GM08714 (cell line): ENCODE results near the gene KPNA5.
"Not testable (repeated sequence)": the region's sequence is repeated elsewhere in the genome, so short reads cannot be mapped to it uniquely, and the experiment has no call there.

Experiments
- H3K4me3 ChIP-seq: fragments of 200-500 bp; sonication (Bioruptor generic); 2 replicates; pipeline ENCODE4 v1.5.1; 2014; ENCODE audit warnings: mild to moderate bottlenecking, low read length, inconsistent platforms
- ZNF274 ChIP-seq: IDR thresholded peaks from 2 replicates; pipeline ENCODE4 v1.6.1; 2012; ENCODE audit warnings: mild to moderate bottlenecking, low read depth, low read length

KPNA5 gene

DNA sequence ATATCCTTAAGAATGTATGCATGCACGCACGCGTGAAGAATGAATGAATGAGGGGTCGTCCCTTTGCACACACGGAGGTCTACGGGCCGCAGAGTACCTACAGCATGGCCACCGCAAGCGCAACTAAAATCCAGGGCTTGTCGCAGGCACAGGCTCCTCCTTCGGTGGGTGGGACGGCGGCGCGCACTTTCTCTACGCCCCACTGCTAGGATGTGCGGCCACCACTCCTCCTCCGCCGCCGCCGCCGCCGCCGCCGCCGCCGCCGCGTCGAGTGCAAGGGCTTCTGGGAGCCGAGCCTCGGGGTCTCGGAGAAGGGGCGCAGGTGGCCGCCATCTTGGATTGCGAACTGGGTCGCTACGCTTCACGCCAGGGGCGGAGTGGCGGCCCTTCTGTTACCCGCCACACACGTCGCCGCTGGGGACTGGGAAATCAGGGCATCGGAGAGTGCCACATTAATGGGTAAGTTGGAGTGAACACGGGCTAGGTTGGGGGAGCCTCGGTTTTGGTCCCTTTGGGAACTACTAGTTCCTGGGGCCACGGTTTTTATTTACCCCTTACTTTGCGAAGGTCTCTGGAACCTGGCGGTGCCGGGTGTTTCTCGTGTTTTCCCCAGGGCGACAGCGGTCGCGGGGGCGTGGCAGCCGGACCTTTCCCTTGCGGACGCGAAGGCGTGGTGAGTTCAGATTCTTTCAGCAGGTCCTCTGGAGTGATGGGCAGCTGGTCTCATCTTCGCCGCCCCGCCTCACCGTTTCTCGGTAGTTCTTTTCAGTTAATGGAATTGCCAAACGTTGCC lies at the start of gene KPNA5:
TSS of gene KPNA5 (plus strand) at position 332 of the 793 bp plus-strand sequence. CDS start at position 456, 124 bp downstream.
- peak within 1 kb of the TSS; percentile 84 for H3K4me3 ChIP-seq

DNA sequence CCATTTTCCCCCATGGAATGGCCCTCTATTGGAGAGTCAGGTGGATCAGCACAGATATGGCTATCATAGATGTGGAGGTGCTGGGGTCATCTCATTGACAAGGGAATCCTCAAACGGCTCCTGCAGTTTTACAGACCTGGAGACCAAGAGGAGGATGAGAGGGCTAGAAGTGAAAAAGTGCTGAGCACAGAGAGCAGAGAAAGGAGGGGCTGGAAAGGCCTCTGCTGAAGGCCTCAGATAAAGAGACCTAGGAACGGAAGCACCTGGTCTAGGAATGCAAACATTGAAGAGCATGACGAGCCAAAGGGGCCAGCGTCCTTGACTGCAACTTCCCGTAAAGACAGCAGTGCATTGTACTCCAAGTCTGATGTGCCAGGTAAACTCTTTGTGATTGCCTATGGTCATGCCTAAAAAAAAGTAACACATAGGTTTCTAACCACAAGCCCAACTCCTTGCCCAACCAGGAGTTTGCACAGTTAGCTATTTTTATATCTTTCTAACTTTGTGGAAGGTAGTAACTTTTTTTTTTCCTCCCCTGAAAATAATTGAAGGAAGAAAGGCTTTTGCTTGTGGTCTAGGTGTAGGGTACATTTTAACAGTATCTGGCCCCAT lies 49.5 kb upstream of the KPNA5 start:
- H3K4me3 ChIP-seq: no peak overlapping the region; the same call in 1 of the 2 replicates
- no peak for TF ChIP-seq ZNF274

More for the DNA sequence above, at the start of gene KPNA5:
- TF ChIP-seq ZNF274: no peak

DNA sequence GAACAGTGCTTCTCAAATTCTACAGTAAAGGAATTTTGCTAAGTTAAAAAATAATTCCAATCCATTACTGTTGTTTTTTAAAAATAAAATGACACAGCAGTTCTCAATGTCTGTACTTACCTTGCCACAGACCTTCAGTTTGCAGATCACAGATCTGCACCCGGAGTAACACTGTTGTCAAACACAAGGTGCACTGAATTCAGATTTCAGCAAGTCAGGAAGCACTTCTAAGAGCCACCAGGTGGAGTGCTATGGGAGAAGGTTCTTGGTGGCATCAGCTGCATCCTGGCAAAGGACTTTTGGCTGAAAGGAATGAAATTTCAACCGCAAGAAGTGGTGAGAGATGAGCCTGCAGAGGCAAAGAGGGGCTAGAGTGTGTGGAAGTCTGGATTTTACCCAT lies 47.3 kb upstream of the KPNA5 start:
- TF ChIP-seq ZNF274: no peak
- no peak overlapping the region for H3K4me3 ChIP-seq

DNA sequence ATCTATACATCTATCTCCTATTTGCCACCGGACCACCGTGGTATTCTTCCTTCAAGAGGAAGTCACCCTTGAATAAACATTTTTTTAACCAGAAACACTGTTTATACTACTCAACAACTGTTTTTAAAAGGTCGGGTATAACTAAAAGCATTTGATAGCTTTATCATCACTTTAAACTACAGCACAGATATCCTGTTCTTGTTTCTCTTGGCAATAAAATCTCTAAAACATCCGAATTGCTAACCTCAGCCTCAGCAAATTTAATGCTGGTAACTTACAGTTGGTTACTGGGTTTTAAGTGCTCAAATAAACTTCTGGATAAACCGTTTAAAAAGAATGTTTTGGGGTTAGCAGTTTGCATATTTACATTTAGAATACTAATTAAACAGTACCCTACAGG lies 32.9 kb upstream of the KPNA5 start:
- no peak for TF ChIP-seq ZNF274
- no peak overlapping the region for H3K4me3 ChIP-seq

DNA sequence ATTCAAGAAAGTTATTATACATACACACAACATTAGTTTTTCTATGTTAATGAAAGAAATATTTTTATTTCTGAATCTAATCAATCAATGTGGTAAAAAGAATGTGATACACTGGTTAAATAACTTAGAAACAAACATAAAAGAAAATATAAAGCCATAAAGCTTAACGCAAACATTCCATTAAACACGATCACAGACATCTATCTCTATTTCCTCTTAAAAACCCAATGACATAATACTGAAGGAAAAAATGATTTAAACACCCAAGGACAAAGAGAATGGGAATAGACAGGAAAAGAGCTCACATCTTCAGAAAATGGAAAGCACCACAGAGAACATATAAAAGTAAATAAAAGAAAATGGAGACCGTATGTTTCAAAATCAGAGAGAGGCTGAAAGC lies 31.9 kb upstream of the KPNA5 start:
- no peak for TF ChIP-seq ZNF274

DNA sequence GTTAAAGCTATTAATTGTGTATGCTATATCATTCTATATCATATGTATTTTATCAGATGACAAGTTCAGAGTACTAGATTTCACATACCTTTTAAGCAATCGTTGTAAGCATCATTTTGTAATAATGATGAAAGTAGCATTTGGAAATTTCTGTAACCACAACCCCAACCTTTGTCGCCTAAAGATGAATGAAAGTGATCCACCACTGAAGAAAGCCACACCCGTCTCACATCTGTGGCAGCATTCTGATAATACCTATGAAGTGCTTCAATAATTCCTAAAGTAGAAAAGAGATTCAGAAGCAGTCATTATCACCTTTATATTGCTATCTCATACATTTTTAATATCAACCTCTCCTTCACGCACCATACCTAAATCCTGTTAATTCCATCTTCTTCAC lies 29.1 kb upstream of the KPNA5 start:
- no peak for TF ChIP-seq ZNF274

More for the DNA sequence above, 31.9 kb upstream of the KPNA5 start:
- H3K4me3 ChIP-seq: no peak overlapping the region

DNA sequence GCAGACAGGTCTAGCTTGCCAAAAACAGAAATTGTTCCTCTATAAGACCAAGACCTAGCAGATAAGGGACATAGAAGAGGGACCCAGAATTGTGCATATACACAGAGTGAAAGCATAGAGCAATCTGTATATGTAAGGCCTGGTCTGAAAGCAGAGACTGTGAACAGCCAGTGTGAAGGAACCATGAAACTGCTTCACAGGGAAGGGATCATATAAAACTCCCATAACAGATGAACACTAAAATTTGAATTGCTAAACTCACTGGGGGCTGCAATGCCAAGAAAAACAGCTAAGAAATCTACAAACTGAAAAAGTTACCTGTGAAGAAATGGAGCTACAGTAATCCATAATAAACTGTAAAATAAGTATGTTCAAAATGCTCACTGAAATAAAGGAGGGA lies 19.4 kb upstream of the KPNA5 start:
- no peak for TF ChIP-seq ZNF274
- H3K4me3 ChIP-seq: no peak overlapping the region

More for the DNA sequence above, 29.1 kb upstream of the KPNA5 start:
- H3K4me3 ChIP-seq: no peak overlapping the region

DNA sequence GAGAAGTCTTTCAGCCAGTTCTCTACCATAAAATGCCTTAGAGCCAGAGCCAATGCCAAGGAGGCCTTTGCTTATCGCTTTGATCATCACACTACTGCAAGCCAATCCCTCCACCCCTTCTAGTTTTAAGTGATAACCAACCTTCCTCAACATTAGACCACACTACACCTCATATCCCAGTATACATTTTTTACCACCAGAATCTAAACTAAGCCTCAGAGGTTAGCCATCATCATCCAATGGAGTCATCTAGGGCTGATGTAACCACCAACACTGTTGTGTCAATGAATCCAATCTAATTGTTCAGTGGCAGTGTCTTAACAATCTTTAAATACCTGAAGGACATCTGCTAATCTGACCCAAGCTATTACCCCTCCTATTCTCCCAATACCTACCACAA lies 18.8 kb upstream of the KPNA5 start:
- no peak overlapping the region for H3K4me3 ChIP-seq
- no peak for TF ChIP-seq ZNF274

DNA sequence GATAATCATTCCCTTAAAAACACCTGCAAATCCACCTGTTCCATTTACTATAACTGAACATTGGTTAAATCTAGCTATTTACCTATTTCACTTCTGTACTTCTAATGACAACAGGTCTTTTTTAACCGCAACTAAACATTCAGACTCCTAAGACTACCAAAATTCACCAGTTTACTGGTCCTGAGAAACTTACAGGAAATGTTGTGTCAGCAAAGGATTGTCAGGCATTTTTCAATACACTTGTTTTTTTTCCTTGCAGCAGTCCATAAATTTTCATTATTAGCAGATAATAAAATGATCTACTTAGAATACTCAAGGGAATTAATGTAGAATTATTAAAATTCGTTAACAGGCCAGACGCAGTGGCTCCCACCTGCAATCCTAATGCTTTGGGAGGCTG lies 17.7 kb upstream of the KPNA5 start:
- H3K4me3 ChIP-seq: no peak overlapping the region
- no peak for TF ChIP-seq ZNF274

DNA sequence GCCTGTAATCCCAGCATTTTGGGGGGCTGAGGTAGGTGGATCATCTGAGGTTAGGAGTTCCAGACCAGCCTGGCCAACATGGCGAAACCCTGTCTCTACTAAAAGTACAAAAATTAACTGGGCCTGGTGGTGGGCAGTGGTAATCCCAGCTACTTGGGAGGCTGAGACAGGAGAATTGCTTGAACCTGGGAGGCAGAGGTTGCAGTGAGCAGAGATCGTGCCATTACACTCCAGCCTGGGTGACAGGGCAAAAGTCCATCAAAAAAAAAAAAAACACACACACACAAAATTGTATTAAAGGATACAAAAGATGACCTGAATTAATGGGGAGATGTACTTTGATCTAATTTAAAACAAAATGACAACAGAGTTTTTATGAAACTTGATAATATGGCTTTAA lies 16.8 kb upstream of the KPNA5 start:
- H3K4me3 ChIP-seq: not testable (repeated sequence)

DNA sequence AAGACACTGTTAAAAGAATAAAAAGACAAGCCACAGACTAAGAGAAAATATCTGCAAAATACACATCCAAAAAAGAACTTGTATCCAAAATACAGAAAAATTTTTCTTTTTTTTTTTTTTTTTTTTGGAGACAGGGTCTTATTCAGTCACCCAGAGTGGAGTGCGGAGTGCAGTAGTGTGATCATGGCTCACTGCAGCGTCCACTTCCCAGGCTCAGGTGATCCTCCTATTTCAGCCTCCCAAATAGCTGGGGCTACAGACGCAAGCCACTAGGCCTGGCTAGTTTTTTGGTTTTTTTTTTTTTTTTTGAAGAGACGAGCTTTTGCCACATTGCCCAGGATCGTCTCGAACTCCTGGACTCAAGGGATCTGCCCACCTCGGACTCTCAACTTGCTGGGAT lies 15.5 kb upstream of the KPNA5 start:
- no peak for TF ChIP-seq ZNF274
- peak overlapping the region; percentile 61 for H3K4me3 ChIP-seq

DNA sequence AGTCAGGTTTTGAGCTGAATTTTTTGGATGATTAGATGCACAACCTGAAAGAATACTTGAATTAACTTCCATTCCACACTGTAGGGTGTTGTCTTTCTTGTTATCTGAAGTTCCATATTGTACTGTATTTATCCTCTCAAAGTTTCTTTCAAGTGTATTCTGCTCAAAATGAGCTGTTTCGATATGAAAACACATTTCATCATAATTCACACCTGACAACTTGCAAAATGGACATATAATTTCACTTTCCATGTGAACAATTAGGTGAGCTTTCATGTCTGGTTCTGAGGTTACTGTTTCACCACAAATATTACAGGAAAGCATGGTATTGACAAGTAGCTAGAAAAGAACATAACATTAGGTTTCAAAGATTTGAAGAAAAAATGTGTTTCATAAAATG lies 14.1 kb upstream of the KPNA5 start:
- no peak for TF ChIP-seq ZNF274
- peak overlapping the region; percentile 33; the same call in 1 of the 2 replicates for H3K4me3 ChIP-seq

DNA sequence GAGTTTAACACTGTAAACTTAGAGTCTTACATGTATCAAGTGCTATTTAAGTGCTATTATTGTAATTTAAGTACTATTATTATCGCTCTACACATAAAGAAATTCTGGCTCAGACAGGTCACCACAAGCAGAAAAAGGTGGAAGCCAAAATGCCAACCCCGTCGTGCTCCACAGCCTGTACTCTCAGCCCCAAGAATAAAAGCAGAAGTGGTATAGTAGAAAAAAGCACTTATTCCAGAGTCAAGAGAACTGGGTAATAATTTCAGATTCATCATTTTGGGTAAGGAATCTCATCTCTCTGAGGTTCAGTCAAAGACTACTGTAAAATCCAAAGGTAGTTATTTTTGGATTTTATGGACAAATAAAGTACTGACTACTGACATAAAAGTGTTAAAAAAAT lies 13.4 kb upstream of the KPNA5 start:
- H3K4me3 ChIP-seq: peak overlapping the region; percentile 81
- TF ChIP-seq ZNF274: no peak

DNA sequence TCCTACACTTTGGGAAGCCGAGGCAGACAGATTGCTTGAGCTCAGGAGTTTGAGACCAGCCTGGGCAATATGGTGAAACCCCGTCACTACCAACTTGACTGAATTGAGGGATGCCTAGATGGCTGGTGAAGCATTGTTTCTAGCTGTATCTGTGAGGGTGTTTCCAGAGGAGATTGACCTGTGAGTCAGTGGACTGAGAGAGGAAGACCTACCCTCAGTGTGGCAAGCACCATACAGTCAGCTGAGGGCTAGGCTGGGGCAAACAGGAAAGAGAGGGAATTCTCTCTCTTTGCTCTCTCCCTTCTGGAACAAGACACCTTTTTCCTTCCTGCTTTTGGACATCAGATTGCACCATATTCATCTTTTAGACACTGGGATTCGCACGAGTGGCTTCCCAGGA lies 8.7 kb upstream of the KPNA5 start:
- H3K4me3 ChIP-seq: no peak overlapping the region
- no peak for TF ChIP-seq ZNF274

DNA sequence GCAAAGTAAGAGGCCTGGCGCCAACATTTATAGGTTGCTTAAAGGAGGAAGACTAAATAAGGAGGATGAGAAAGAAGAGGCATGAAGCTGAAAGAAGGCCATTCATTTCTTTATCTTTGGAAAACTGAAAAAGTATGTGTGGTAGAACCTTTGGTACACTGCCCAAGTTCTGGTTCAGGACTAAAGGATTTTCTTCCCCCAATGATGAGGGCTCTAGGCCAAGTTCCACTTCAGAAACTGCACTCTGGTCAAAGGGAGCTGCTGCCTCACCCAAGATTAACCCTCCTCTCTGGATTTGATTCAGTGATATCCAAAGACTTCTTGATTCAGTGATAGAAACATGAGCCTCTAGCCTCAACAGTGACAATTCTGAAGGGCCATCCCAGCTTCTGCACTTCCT lies 5.0 kb upstream of the KPNA5 start:
- no peak for TF ChIP-seq ZNF274
- H3K4me3 ChIP-seq: no peak overlapping the region
